WERI-Rb-1 (cell line): ENCODE data around the gene DCLK1.

Experiments
- DNase-seq: peaks from one replicate; pipeline ENCODE4 v3.0.0-alpha.2; 2020
- H3K27ac ChIP-seq: fragments of 250-450 bp; sonication (Bioruptor Pico); 2 replicates; pipeline ENCODE4 v1.5.1; 2020; ENCODE audit warnings: mild to moderate bottlenecking, moderate library complexity
- H3K27me3 ChIP-seq: fragments of 250-450 bp; sonication (Bioruptor Pico); 2 replicates; pipeline ENCODE4 v1.5.1; 2021; ENCODE audit warnings: mild to moderate bottlenecking, low read depth, moderate library complexity; ENCODE audit not compliant: insufficient read depth, severe bottlenecking
- H3K36me3 ChIP-seq: fragments of 250-450 bp; sonication (Bioruptor Pico); 2 replicates; pipeline ENCODE4 v1.5.1; 2020; ENCODE audit warnings: mild to moderate bottlenecking, moderate library complexity
- H3K4me3 ChIP-seq: 2 replicates; pipeline ENCODE4 v1.5.1; 2011; ENCODE audit warnings: low read depth, mild to moderate bottlenecking, control low read depth, low read length
- H3K9me3 ChIP-seq: fragments of 250-450 bp; sonication (Bioruptor Pico); 2 replicates; pipeline ENCODE4 v1.5.1; 2021; ENCODE audit warnings: mild to moderate bottlenecking, moderate library complexity; ENCODE audit not compliant: severe bottlenecking
- CTCF ChIP-seq: IDR thresholded peaks from 2 replicates; pipeline ENCODE4 v1.5.1; 2011; ENCODE audit warnings: low read depth, mild to moderate bottlenecking, control low read depth, inconsistent platforms, low read length

The DCLK1 gene

GRCh38 chr13:36135876-36136275, 4.7 kb upstream of the DCLK1 start:
- DNase-seq: no peak
- no peak overlapping the region for H3K27ac ChIP-seq
- no peaks in the 10 kb centered on the region for H3K36me3 ChIP-seq
- no peaks in the 10 kb centered on the region for H3K27me3 ChIP-seq
- H3K9me3 ChIP-seq: no peaks in the 10 kb centered on the region
- TF ChIP-seq CTCF: no peak
- H3K4me3 ChIP-seq: no peak overlapping the region

- H3K27ac ChIP-seq: no peak overlapping the region
- H3K4me3 ChIP-seq: no peak overlapping the region
- H3K27me3 ChIP-seq: no peaks in the 10 kb centered on the region
- TF ChIP-seq CTCF: no peak
- no peak for DNase-seq
- no peaks in the 10 kb centered on the region for H3K9me3 ChIP-seq
- H3K36me3 ChIP-seq: no peaks in the 10 kb centered on the region
Measured at GRCh38 chr13:36134632-36135031, 3.5 kb upstream of the DCLK1 start.

GRCh38 chr13:36133950-36134626, 2.9 kb upstream of the DCLK1 start:
- Histone ChIP-seq H3K4me3 (no peak overlapping the region), H3K27ac (no peak overlapping the region), H3K36me3 (no peaks in the 10 kb centered on the region), H3K27me3 (no peaks in the 10 kb centered on the region), H3K9me3 (no peaks in the 10 kb centered on the region)
- no peak for TF ChIP-seq CTCF
- DNase-seq: no peak

- TF ChIP-seq CTCF: no peak
- Histone ChIP-seq H3K4me3 (no peak overlapping the region), H3K36me3 (no peaks in the 10 kb centered on the region), H3K27me3 (no peaks in the 10 kb centered on the region), H3K9me3 (no peaks in the 10 kb centered on the region), H3K27ac (no peak overlapping the region)
- DNase-seq: no peak
Measured at GRCh38 chr13:36132376-36132775, 1.2 kb upstream of the DCLK1 start.

GRCh38 chr13:36131931-36132297, 732 bp upstream of the DCLK1 start:
- no peaks in the 10 kb centered on the region for H3K36me3 ChIP-seq
- no peak overlapping the region for H3K4me3 ChIP-seq
- H3K9me3 ChIP-seq: no peaks in the 10 kb centered on the region
- no peak for DNase-seq
- H3K27ac ChIP-seq: no peak overlapping the region
- no peaks in the 10 kb centered on the region for H3K27me3 ChIP-seq
- no peak for TF ChIP-seq CTCF
